ENCODE data around the gene BCHE. TPM values are rescaled to one million over a fixed set of nuclear protein-coding genes. Genes with fewer than 3 reads are reported as not detected.

Gene BCHE
- total RNA-seq, 1 experiment from 2014 or later = 1.7 TPM

- CTCF ChIA-PET = no interaction called here
- POLR2A ChIA-PET = no interaction called here
- DNase-seq (ENCODE audit: low spot score) (no peak), ATAC-seq (no peak)
- TF ChIP-seq FOXK1 (CRISPR knock-in tag; IDR thresholded peaks at IDR 0.05) (no peak), NFE2L1 (CRISPR knock-in tag; IDR thresholded peaks at IDR 0.05) (no peak), ZNF138 (CRISPR knock-in tag; conservative IDR thresholded peaks at IDR 0.05) (no peak), ZNF532 (CRISPR knock-in tag; IDR thresholded peaks at IDR 0.05; ENCODE audit: borderline replicate concordance) (no peak)
- TF ChIP-seq, protein P1, sequence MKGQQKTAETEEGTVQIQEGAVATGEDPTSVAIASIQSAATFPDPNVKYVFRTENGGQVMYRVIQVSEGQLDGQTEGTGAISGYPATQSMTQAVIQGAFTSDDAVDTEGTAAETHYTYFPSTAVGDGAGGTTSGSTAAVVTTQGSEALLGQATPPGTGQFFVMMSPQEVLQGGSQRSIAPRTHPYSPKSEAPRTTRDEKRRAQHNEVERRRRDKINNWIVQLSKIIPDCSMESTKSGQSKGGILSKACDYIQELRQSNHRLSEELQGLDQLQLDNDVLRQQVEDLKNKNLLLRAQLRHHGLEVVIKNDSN (CRISPR knock-in tag; IDR thresholded peaks at IDR 0.05) = no peak
- TF ChIP-seq, protein P2, sequence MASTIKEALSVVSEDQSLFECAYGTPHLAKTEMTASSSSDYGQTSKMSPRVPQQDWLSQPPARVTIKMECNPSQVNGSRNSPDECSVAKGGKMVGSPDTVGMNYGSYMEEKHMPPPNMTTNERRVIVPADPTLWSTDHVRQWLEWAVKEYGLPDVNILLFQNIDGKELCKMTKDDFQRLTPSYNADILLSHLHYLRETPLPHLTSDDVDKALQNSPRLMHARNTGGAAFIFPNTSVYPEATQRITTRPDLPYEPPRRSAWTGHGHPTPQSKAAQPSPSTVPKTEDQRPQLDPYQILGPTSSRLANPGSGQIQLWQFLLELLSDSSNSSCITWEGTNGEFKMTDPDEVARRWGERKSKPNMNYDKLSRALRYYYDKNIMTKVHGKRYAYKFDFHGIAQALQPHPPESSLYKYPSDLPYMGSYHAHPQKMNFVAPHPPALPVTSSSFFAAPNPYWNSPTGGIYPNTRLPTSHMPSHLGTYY (CRISPR knock-in tag; IDR thresholded peaks at IDR 0.05) = no peak
- TF ChIP-seq, protein P3, sequence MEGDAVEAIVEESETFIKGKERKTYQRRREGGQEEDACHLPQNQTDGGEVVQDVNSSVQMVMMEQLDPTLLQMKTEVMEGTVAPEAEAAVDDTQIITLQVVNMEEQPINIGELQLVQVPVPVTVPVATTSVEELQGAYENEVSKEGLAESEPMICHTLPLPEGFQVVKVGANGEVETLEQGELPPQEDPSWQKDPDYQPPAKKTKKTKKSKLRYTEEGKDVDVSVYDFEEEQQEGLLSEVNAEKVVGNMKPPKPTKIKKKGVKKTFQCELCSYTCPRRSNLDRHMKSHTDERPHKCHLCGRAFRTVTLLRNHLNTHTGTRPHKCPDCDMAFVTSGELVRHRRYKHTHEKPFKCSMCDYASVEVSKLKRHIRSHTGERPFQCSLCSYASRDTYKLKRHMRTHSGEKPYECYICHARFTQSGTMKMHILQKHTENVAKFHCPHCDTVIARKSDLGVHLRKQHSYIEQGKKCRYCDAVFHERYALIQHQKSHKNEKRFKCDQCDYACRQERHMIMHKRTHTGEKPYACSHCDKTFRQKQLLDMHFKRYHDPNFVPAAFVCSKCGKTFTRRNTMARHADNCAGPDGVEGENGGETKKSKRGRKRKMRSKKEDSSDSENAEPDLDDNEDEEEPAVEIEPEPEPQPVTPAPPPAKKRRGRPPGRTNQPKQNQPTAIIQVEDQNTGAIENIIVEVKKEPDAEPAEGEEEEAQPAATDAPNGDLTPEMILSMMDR (IDR thresholded peaks at IDR 0.05) = no peak
- TF ChIP-seq, protein P4, sequence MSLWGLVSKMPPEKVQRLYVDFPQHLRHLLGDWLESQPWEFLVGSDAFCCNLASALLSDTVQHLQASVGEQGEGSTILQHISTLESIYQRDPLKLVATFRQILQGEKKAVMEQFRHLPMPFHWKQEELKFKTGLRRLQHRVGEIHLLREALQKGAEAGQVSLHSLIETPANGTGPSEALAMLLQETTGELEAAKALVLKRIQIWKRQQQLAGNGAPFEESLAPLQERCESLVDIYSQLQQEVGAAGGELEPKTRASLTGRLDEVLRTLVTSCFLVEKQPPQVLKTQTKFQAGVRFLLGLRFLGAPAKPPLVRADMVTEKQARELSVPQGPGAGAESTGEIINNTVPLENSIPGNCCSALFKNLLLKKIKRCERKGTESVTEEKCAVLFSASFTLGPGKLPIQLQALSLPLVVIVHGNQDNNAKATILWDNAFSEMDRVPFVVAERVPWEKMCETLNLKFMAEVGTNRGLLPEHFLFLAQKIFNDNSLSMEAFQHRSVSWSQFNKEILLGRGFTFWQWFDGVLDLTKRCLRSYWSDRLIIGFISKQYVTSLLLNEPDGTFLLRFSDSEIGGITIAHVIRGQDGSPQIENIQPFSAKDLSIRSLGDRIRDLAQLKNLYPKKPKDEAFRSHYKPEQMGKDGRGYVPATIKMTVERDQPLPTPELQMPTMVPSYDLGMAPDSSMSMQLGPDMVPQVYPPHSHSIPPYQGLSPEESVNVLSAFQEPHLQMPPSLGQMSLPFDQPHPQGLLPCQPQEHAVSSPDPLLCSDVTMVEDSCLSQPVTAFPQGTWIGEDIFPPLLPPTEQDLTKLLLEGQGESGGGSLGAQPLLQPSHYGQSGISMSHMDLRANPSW (CRISPR knock-in tag; conservative IDR thresholded peaks at IDR 0.05; ENCODE audit: low read depth) = no peak
- H3K9me3 Mint-ChIP-seq = peaks cover 1% of the 10 kb centered on the region
- no peaks in the 10 kb centered on the region for H3K4me1 Mint-ChIP-seq
- peaks cover 1% of the 10 kb centered on the region; the same call in 1 of the 2 replicates for H3K36me3 Mint-ChIP-seq
- H3K27ac Mint-ChIP-seq = no peak overlapping the region
- H3K27me3 Mint-ChIP-seq (ENCODE audit: low read depth) = no peaks in the 10 kb centered on the region
- H3K4me3 Mint-ChIP-seq = no peak overlapping the region
Measured at GRCh38 chr3:165725296-165725695, 111.9 kb downstream of the BCHE start.
